CD8-positive, alpha-beta memory T cell (primary cell): ENCODE data around the gene RAB15. TPM values are rescaled to one million over a fixed set of nuclear protein-coding genes. Genes with fewer than 3 reads are reported as not detected.
A peak's percentile ranks its signal among the peaks of the same experiment; 100 is the strongest.

Experiments used
- CTCF ChIA-PET: fragments of 350-600 bp; sonication (Branson Sonifier 250); formaldehyde crosslinking; loops from one replicate; lab custom pipeline; 2021; ENCODE audit warnings: antibody characterized with exemption; lab: Charles Lee
- POLR2A ChIA-PET: fragments of 350-600 bp; sonication (Branson Sonifier 250); formaldehyde crosslinking; loops from one replicate; lab custom pipeline; 2021; ENCODE audit warnings: antibody characterized with exemption; lab: Charles Lee
- DNase-seq, 5 donors: peaks; one replicate each; pipeline versions ENCODE4 v3.0.0 to v3.0.0-alpha.2; 2020 to 2022; ENCODE audit warnings: mixed read lengths in 1 of 5
- H3K27ac ChIP-seq: one replicate; pipeline ENCODE4 v1.7.0; 2013; ENCODE audit warnings: low read depth, mild to moderate bottlenecking, low read length, moderate library complexity
- H3K27me3 ChIP-seq: 2 replicates; pipeline ENCODE4 v1.7.0; 2013; ENCODE audit warnings: low read length, mild to moderate bottlenecking; ENCODE audit not compliant: insufficient read depth, poor library complexity, severe bottlenecking
- H3K36me3 ChIP-seq: 2 replicates; pipeline ENCODE4 v1.7.0; 2013; ENCODE audit warnings: mild to moderate bottlenecking, low read length, moderate library complexity; ENCODE audit not compliant: insufficient read depth
- H3K4me1 ChIP-seq: 2 replicates; pipeline ENCODE4 v1.7.0; 2013; ENCODE audit warnings: mild to moderate bottlenecking, low read length, moderate library complexity; ENCODE audit not compliant: insufficient read depth
- H3K4me3 ChIP-seq: 2 replicates; pipeline ENCODE4 v1.7.0; 2013; ENCODE audit warnings: mild to moderate bottlenecking, low read length
- H3K9me3 ChIP-seq: 2 replicates; pipeline ENCODE4 v1.7.0; 2013; ENCODE audit warnings: mild to moderate bottlenecking, low read length
- H3K27ac Mint-ChIP-seq, 8 donors: one replicate each; pipeline ENCODE4 v1.8.0; 2020 to 2021; ENCODE audit warnings: mixed read lengths in 8 of 8, mild to moderate bottlenecking in 6 of 8, inconsistent platforms in 3 of 8, moderate library complexity in 3 of 8
- H3K27me3 Mint-ChIP-seq, 2 donors: one replicate each; pipeline ENCODE4 v1.8.0; 2020 to 2021; ENCODE audit warnings: mixed read lengths in 2 of 2, mild to moderate bottlenecking in 1 of 2, moderate library complexity in 1 of 2
- H3K36me3 Mint-ChIP-seq, 3 donors: one replicate each; pipeline ENCODE4 v1.8.0; 2020 to 2021; ENCODE audit warnings: mixed read lengths in 3 of 3, inconsistent platforms in 1 of 3, mild to moderate bottlenecking in 1 of 3
- H3K4me1 Mint-ChIP-seq, 3 donors: one replicate each; pipeline ENCODE4 v1.8.0; 2020 to 2021; ENCODE audit warnings: mixed read lengths in 3 of 3, inconsistent platforms in 1 of 3, mild to moderate bottlenecking in 1 of 3
- H3K4me3 Mint-ChIP-seq, 7 donors: one replicate each; pipeline ENCODE4 v1.8.0; 2020 to 2021; ENCODE audit warnings: mixed read lengths in 7 of 7, mild to moderate bottlenecking in 6 of 7, moderate library complexity in 4 of 7, inconsistent platforms in 2 of 7
- H3K9me3 Mint-ChIP-seq, 5 donors: one replicate each; pipeline ENCODE4 v1.8.0; 2020 to 2022; ENCODE audit warnings: mixed read lengths in 5 of 5, mild to moderate bottlenecking in 3 of 5, moderate library complexity in 2 of 5, inconsistent platforms in 1 of 5
- polyA plus RNA-seq: library from polyadenylated mRNA; unstranded; fragments of 300-500 nt; fragmentation: Illumina TruSeq; gene quantifications from one replicate; pipeline ENCODE4 v1.2.3, GENCODE V29; 2021
- total RNA-seq, 2 experiments: library from RNA; stranded (reverse); gene quantifications; one replicate each; pipeline ENCODE4 v1.2.3, GENCODE V29; 2021

RAB15 gene
- total and polyA plus RNA-seq, 3 experiments from 2014 or later = 4.2 to 4.9 (median 4.7) TPM

GRCh38 chr14:64987438-64987767 lies 15.3 kb upstream of the RAB15 start:
- DNase-seq = no peak
- peaks cover 0 to 5% (median 0%) of the 10 kb centered on the region in 3 donors for H3K36me3 Mint-ChIP-seq
- peak overlapping the region; percentile 93 for H3K4me3 ChIP-seq
- peaks cover 47% of the 10 kb centered on the region for H3K4me1 ChIP-seq
- H3K27me3 ChIP-seq = no peaks in the 10 kb centered on the region
- H3K27me3 Mint-ChIP-seq = peaks cover 2 to 7% of the 10 kb centered on the region in 2 donors
- ChIA-PET CTCF (interaction anchor here (1.1 to 1.6 kb wide), 5 partner anchors 13 to 165 kb away, joined by 3 to 6 read pairs (median 3); no protein-coding TSS in a partner anchor), POLR2A (interaction anchor here (1.5 to 2.3 kb wide), 3 partner anchors 73 to 115 kb away, joined by 6 to 12 read pairs (median 10); partner anchors contain the start of genes CHURC1 and MAX)
- peaks cover 0 to 2% (median 0%) of the 10 kb centered on the region in 5 donors for H3K9me3 Mint-ChIP-seq
- H3K4me3 Mint-ChIP-seq = peak overlapping the region; percentile 92 to 97 (median 96)
- H3K4me1 Mint-ChIP-seq = peaks cover 54 to 71% (median 62%) of the 10 kb centered on the region in 3 donors
- peak overlapping the region; percentile 69 for H3K27ac ChIP-seq
- H3K36me3 ChIP-seq = no peaks in the 10 kb centered on the region
- H3K9me3 ChIP-seq = no peaks in the 10 kb centered on the region
- peak overlapping the region; percentile 87 to 98 (median 96) for H3K27ac Mint-ChIP-seq

GRCh38 chr14:64986648-64987437 lies 14.7 kb upstream of the RAB15 start, which contains the start of gene FNTB:
FNTB (plus strand) TSS chr14:64986895; CDS start chr14:64986954, 59 bp downstream.
- H3K4me1 ChIP-seq = peaks cover 47% of the 10 kb centered on the region
- Mint-ChIP-seq H3K27ac (peak within 1 kb of the TSS; percentile 87 to 98 (median 96)), H3K36me3 (peaks cover 0 to 5% (median 0%) of the 10 kb centered on the region in 3 donors), H3K4me1 (peaks cover 50 to 66% (median 56%) of the 10 kb centered on the region in 3 donors), H3K4me3 (peak within 1 kb of the TSS; percentile 92 to 97 (median 96)), H3K9me3 (peaks cover 0 to 2% (median 0%) of the 10 kb centered on the region in 5 donors), H3K27me3 (peaks cover 4 to 11% of the 10 kb centered on the region in 2 donors)
- H3K27ac ChIP-seq = peak within 1 kb of the TSS; percentile 69
- DNase-seq = peak; percentile 86 to 95 (median 93)
- H3K36me3 ChIP-seq = no peaks in the 10 kb centered on the region
- no peaks in the 10 kb centered on the region for H3K27me3 ChIP-seq
- POLR2A ChIA-PET = interaction anchor here (0.9 to 2.3 kb wide), 4 partner anchors 73 to 425 kb away, joined by 5 to 12 read pairs (median 8); partner anchors contain the start of genes CHURC1 and MAX
- no peaks in the 10 kb centered on the region for H3K9me3 ChIP-seq
- H3K4me3 ChIP-seq = peak within 1 kb of the TSS; percentile 93
- CTCF ChIA-PET = interaction anchor here (0.6 to 1.7 kb wide), 14 partner anchors 10 to 974 kb away, joined by 3 to 9 read pairs (median 3); no protein-coding TSS in a partner anchor

DNA sequence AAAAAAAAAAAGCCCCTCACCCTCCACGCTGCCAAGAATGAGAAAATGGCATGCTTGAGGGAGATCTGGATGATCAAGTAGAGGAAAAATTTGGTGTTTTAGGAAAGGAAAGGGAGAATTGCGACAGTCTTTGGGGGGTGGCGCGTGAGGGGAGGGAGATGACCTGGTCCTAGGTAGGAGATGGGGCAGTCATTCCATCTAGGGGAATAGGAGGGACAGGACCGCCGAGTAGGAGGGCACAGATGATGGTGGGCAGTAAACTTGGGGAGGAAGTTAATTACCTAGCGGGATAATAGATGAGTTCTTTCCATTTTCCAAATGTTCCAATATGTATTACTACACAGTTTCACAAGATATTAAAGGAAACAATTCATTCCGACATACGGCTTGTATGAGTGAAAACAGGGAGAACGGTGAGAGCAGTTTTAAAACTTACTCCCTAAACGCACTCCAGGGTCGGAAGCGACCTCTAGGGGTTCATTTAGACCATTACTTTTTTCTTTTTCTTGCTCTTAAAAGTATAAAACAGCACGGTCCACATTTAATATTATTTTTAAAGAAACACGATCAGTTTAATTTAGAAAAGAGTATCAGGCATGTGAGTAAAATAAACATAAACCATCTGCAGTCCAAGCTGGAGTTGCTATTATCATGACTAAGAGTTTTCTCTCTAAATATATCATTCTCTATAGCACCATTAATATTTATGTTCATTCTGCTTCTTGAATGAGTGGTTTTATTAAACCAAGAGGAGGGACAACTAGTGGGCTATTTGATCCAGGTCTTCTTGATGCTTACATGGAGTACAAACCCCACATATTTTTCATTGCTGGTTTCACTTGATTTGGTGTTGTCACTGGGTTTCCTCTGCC lies 11.5 kb upstream of the RAB15 start:
- Histone ChIP-seq H3K27ac (no peak overlapping the region), H3K4me3 (peak overlapping the region; percentile 23), H3K4me1 (peaks cover 26% of the 10 kb centered on the region), H3K27me3 (no peaks in the 10 kb centered on the region), H3K9me3 (no peaks in the 10 kb centered on the region), H3K36me3 (no peaks in the 10 kb centered on the region)
- H3K27ac Mint-ChIP-seq = peak overlapping the region in 3 of 8 donors; percentile 4 to 11 (median 10)
- H3K36me3 Mint-ChIP-seq = peaks cover 0 to 5% (median 0%) of the 10 kb centered on the region in 3 donors
- peak in 3 of 5 donors; percentile 48 to 58 (median 55) for DNase-seq
- POLR2A ChIA-PET = no interaction called here
- no peaks in the 10 kb centered on the region for H3K9me3 Mint-ChIP-seq
- peak overlapping the region in 6 of 7 donors; percentile 22 to 63 (median 54) for H3K4me3 Mint-ChIP-seq
- H3K27me3 Mint-ChIP-seq = peaks cover 4 to 11% of the 10 kb centered on the region in 2 donors
- CTCF ChIA-PET = interaction anchor here (0.7 to 6.2 kb wide), 9 partner anchors 10 to 211 kb away, joined by 3 to 34 read pairs (median 4); no protein-coding TSS in a partner anchor
- H3K4me1 Mint-ChIP-seq = peaks cover 26 to 37% (median 30%) of the 10 kb centered on the region in 3 donors

DNA sequence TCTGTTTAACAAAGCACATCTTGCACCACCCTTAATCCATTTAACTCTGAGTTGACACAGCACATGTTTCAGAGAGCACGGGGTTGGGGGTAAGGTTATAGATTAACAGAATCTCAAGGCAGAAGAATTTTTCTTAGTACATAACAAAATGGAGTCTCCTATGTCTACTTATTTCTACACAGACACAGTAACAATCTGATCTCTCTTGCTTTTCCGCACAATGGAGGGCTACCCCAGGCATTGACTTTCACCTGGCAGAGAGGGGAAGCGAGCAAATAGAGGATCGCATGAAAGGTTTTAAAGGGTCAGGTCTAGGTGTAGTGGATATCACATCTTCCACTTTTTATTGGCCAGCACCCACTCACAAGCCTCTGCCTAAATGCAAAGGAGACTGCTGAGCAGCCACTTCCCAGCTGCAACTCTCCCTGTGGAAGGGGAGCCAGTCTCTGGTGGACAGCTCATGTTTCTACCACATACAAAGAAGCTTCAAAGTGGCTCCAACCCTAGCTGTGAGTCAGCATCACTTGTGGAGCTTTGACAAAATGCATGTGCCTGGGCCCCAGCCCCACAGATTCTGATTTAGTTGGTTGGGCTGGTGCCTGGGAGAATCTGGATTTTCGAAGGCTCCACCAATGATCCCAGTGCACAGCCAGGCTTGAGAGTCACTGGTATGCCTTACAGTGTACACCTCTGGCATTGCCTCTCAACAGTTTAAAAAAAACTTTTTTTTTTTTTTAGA lies 7.4 kb upstream of the RAB15 start:
- H3K4me3 ChIP-seq = no peak overlapping the region
- ChIA-PET CTCF (interaction anchor here (6.2 kb wide), 1 partner anchor 156 kb away, joined by 34 read pairs; no protein-coding TSS in a partner anchor), POLR2A (interaction anchor here (0.7 kb wide), 1 partner anchor 65 kb away, joined by 3 read pairs; no protein-coding TSS in a partner anchor)
- H3K27me3 ChIP-seq = no peaks in the 10 kb centered on the region
- Mint-ChIP-seq H3K36me3 (no peaks in the 10 kb centered on the region), H3K4me3 (no peak overlapping the region), H3K4me1 (peaks cover 5 to 18% (median 10%) of the 10 kb centered on the region in 3 donors), H3K27me3 (peaks cover 2 to 11% of the 10 kb centered on the region in 2 donors), H3K27ac (no peak overlapping the region), H3K9me3 (no peaks in the 10 kb centered on the region)
- H3K36me3 ChIP-seq = no peaks in the 10 kb centered on the region
- no peak for DNase-seq
- H3K9me3 ChIP-seq = no peaks in the 10 kb centered on the region
- H3K4me1 ChIP-seq = peaks cover 9% of the 10 kb centered on the region
- no peak overlapping the region for H3K27ac ChIP-seq

DNA sequence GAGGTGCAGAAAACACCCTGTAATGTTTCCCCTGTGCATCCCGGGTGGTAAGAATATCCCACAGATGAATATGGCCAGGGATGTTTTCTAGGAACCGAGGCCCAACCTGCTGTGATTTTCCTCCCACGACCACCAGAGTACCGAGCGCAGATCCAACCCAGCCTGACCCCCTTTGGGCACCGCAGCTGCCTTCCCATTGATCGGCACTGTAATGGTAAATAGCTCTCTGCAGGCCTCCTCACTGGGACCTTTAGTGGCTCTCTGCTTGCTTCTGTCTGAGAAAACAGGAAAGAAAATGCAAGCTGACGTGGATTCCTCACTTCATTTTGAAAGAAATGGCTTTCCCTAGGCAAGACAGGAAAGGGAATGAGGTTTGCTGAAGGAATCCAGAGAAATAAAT lies 2.4 kb upstream of the RAB15 start:
- no peaks in the 10 kb centered on the region for H3K27me3 Mint-ChIP-seq
- Histone ChIP-seq H3K27me3 (no peaks in the 10 kb centered on the region), H3K9me3 (no peaks in the 10 kb centered on the region), H3K36me3 (no peaks in the 10 kb centered on the region), H3K4me1 (peaks cover 19% of the 10 kb centered on the region), H3K27ac (no peak overlapping the region), H3K4me3 (no peak overlapping the region)
- no peaks in the 10 kb centered on the region for H3K9me3 Mint-ChIP-seq
- no peak overlapping the region for H3K27ac Mint-ChIP-seq
- CTCF ChIA-PET = interaction anchor here (0.8 to 1.7 kb wide), 4 partner anchors 8 to 12 kb away, joined by 3 to 6 read pairs (median 4); partner anchors contain the start of gene FNTB
- DNase-seq = peak in 1 of 5 donors; percentile 19
- H3K36me3 Mint-ChIP-seq = no peaks in the 10 kb centered on the region
- POLR2A ChIA-PET = interaction anchor here (0.6 to 1.0 kb wide), 2 partner anchors 48 to 151 kb away, joined by 3 to 4 read pairs; no protein-coding TSS in a partner anchor
- H3K4me3 Mint-ChIP-seq = peak overlapping the region in 3 of 7 donors; percentile 4 to 71 (median 25)
- H3K4me1 Mint-ChIP-seq = peaks cover 13 to 19% (median 17%) of the 10 kb centered on the region in 3 donors

DNA sequence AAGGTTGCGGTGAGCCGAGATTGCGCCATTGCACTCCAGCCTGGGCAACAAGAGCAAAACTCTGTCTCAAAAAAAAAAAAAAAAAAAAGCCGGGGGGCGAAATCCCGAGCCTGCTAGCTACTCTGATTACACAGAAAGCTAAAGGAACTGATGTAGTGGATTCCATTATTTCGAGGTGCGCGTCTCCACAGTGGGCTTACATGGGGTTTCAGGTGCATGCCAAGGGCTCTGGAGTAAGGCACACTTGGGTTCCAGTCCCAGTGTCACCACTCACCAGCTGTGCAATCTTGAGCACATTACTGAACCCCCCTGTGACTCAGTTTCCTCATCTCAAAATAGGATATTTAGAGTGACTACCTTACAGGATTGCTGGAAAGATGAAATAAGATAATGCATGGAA lies 1.7 kb upstream of the RAB15 start:
- ChIA-PET CTCF (interaction anchor here (1.2 to 1.7 kb wide), 3 partner anchors 9 to 13 kb away, joined by 3 to 6 read pairs (median 4); partner anchors contain the start of gene FNTB), POLR2A (no interaction called here)
- peak in 1 of 5 donors; percentile 3 for DNase-seq
- Mint-ChIP-seq H3K27ac (peak overlapping the region in 1 of 8 donors; percentile 54), H3K27me3 (no peaks in the 10 kb centered on the region), H3K4me3 (peak overlapping the region in 3 of 7 donors; percentile 23 to 44 (median 30)), H3K9me3 (no peaks in the 10 kb centered on the region), H3K4me1 (peaks cover 13 to 19% (median 17%) of the 10 kb centered on the region in 3 donors), H3K36me3 (no peaks in the 10 kb centered on the region)
- no peaks in the 10 kb centered on the region for H3K9me3 ChIP-seq
- no peaks in the 10 kb centered on the region for H3K27me3 ChIP-seq
- H3K4me3 ChIP-seq = no peak overlapping the region
- no peak overlapping the region for H3K27ac ChIP-seq
- H3K4me1 ChIP-seq = peaks cover 19% of the 10 kb centered on the region
- H3K36me3 ChIP-seq = no peaks in the 10 kb centered on the region
